Esophagus muscularis mucosa (tissue), 4 donors: ENCODE measurements around the gene VAPB. TPM values are rescaled to one million over a fixed set of nuclear protein-coding genes. Genes with fewer than 3 reads are reported as not detected.

Experiments used
- DNase-seq: peaks from one replicate; pipeline ENCODE4 v3.0.0-alpha.2; 2017; ENCODE audit errors: extremely low spot score
- H3K27ac ChIP-seq, 4 donors: fragments of 200-600 bp; sonication (generic); replicated peaks in 1 of 4; 1 replicate in 3 of 4; 2 replicates in 1 of 4; pipeline ENCODE4 v1.5.1; 2016 to 2019; ENCODE audit warnings: mild to moderate bottlenecking in 1 of 4
- H3K27me3 ChIP-seq, 4 donors: fragments of 200-600 bp; sonication (generic); one replicate each; pipeline versions ENCODE4 v1.5.1 to v1.6.0; 2016 to 2019
- H3K36me3 ChIP-seq, 4 donors: fragments of 200-600 bp; sonication (generic); one replicate each; pipeline ENCODE4 v1.5.1; 2016 to 2019
- H3K4me1 ChIP-seq, 4 donors: fragments of 200-600 bp; sonication (generic); one replicate each; pipeline ENCODE4 v1.5.1; 2016 to 2019
- H3K4me3 ChIP-seq, 4 donors: fragments of 200-600 bp; sonication (generic); 1 replicate in 2 of 4; 2 replicates in 2 of 4; pipeline ENCODE4 v1.5.1; 2016 to 2019; ENCODE audit warnings: mild to moderate bottlenecking in 4 of 4, moderate library complexity in 1 of 4
- H3K9me3 ChIP-seq, 4 donors: fragments of 200-600 bp; sonication (generic); 1 replicate in 3 of 4; 2 replicates in 1 of 4; pipeline ENCODE4 v1.5.1; 2016 to 2019
- CTCF ChIP-seq, 3 experiments: fragments of 200-600 bp in 2 of 3; fragments of 450-650 bp in 1 of 3; sonication (generic) in 2 of 3; IDR thresholded peaks; one replicate each; pipeline ENCODE4 v1.5.1; 2017 to 2019; ENCODE audit warnings: antibody characterized with exemption in 3 of 3, mild to moderate bottlenecking in 2 of 3, moderate library complexity in 1 of 3
- EP300 ChIP-seq: sonication (generic); formaldehyde crosslinking; IDR thresholded peaks from one replicate; pipeline ENCODE4 v1.6.1; 2017; ENCODE audit warnings: antibody characterized with exemption
- POLR2A ChIP-seq: fragments of 450-650 bp; IDR thresholded peaks from one replicate; pipeline ENCODE4 v1.6.1; 2017; ENCODE audit warnings: antibody characterized with exemption, moderate library complexity, mild to moderate bottlenecking, low read depth
- POLR2AphosphoS5 ChIP-seq, 2 donors: sonication (generic); formaldehyde crosslinking; IDR thresholded peaks; one replicate each; pipeline ENCODE4 v1.6.1; 2017; ENCODE audit warnings: antibody characterized with exemption in 2 of 2
- WGBS: methylation state at CpG from one replicate; pipeline ENCODE4 v1.1.5; 2018; 5-methylcytosine and 5-hydroxymethylcytosine counted together
- intact Hi-C: fragments of 100-400 bp; cut with DNase I; formaldehyde crosslinking; loops from one replicate; pipeline ENCODE4 v1.15.1; 2023
- total RNA-seq, 4 donors: library from RNA; depleted of rRNA; stranded (reverse); fragments of >200 nt; gene quantifications; one replicate each; pipeline versions ENCODE4 v1.1.0 to v1.2.1, GENCODE V29; 2016

VAPB gene
- total RNA-seq, 4 donors from 2014 or later, result 24.9 to 39.0 (median 28.3) TPM

GRCh38 chr20:58495623-58496428 is 106.8 kb downstream of the VAPB start:
- Histone ChIP-seq H3K27ac (no peak overlapping the region), H3K9me3 (no peaks in the 10 kb centered on the region), H3K36me3 (no peaks in the 10 kb centered on the region), H3K4me1 (no peaks in the 10 kb centered on the region), H3K27me3 (no peaks in the 10 kb centered on the region), H3K4me3 (no peak overlapping the region)
- DNase-seq, result no peak
- TF ChIP-seq POLR2A (no peak), POLR2AphosphoS5 (IDR thresholded peaks at IDR 0.05) (no peak), EP300 (no peak), CTCF (IDR thresholded peaks at IDR 0.05) (no peak)
- WGBS, result 97% methylated on average over 12 of the region's 15 CpGs
- intact Hi-C loops, result no loop called here

- Histone ChIP-seq H3K4me3 (no peak overlapping the region), H3K27me3 (no peaks in the 10 kb centered on the region), H3K27ac (no peak overlapping the region), H3K36me3 (no peaks in the 10 kb centered on the region), H3K4me1 (no peaks in the 10 kb centered on the region), H3K9me3 (peaks cover 0 to 4% (median 2%) of the 10 kb centered on the region in 4 donors)
- intact Hi-C loops, result no loop called here
- no peak for DNase-seq
- TF ChIP-seq POLR2AphosphoS5 (IDR thresholded peaks at IDR 0.05), result no peak
- no peak for TF ChIP-seq CTCF (IDR thresholded peaks at IDR 0.05)
- no peak for TF ChIP-seq POLR2A
- 94% methylated on average over 6 of the region's 6 CpGs for WGBS
Measured at GRCh38 chr20:58496429-58496769, 107.4 kb downstream of the VAPB start.

GRCh38 chr20:58497076-58497641 is 108.1 kb downstream of the VAPB start:
- TF ChIP-seq EP300 (no peak), POLR2AphosphoS5 (IDR thresholded peaks at IDR 0.05) (no peak), CTCF (IDR thresholded peaks at IDR 0.05) (no peak), POLR2A (no peak)
- no peaks in the 10 kb centered on the region for H3K27me3 ChIP-seq
- H3K4me3 ChIP-seq, result no peak overlapping the region
- no peak for DNase-seq
- no peaks in the 10 kb centered on the region for H3K4me1 ChIP-seq
- H3K27ac ChIP-seq, result no peak overlapping the region
- H3K36me3 ChIP-seq, result no peaks in the 10 kb centered on the region
- 95% methylated on average over 13 of the region's 16 CpGs for WGBS
- intact Hi-C loops, result no loop called here
- H3K9me3 ChIP-seq, result peaks cover 0 to 10% (median 4%) of the 10 kb centered on the region in 4 donors

GRCh38 chr20:58497724-58498469 is 108.9 kb downstream of the VAPB start:
- H3K4me3 ChIP-seq, result no peak overlapping the region
- H3K4me1 ChIP-seq, result no peaks in the 10 kb centered on the region
- no peaks in the 10 kb centered on the region for H3K27me3 ChIP-seq
- peaks cover 0 to 10% (median 4%) of the 10 kb centered on the region in 4 donors for H3K9me3 ChIP-seq
- no peak for DNase-seq
- intact Hi-C loops, result no loop called here
- 96% methylated on average over 13 of the region's 13 CpGs for WGBS
- TF ChIP-seq POLR2AphosphoS5 (IDR thresholded peaks at IDR 0.05), result no peak
- no peak for TF ChIP-seq EP300
- TF ChIP-seq POLR2A, result no peak
- TF ChIP-seq CTCF (IDR thresholded peaks at IDR 0.05), result no peak
- no peak overlapping the region for H3K27ac ChIP-seq
- no peaks in the 10 kb centered on the region for H3K36me3 ChIP-seq
